T follicular helper cell (primary cell): ENCODE results near the gene GTPBP1.

Source experiments
- DNase-seq: peaks from one replicate; pipeline ENCODE4 v3.0.0-alpha.2; 2020; ENCODE audit warnings: low read depth

The GTPBP1 gene

DNA sequence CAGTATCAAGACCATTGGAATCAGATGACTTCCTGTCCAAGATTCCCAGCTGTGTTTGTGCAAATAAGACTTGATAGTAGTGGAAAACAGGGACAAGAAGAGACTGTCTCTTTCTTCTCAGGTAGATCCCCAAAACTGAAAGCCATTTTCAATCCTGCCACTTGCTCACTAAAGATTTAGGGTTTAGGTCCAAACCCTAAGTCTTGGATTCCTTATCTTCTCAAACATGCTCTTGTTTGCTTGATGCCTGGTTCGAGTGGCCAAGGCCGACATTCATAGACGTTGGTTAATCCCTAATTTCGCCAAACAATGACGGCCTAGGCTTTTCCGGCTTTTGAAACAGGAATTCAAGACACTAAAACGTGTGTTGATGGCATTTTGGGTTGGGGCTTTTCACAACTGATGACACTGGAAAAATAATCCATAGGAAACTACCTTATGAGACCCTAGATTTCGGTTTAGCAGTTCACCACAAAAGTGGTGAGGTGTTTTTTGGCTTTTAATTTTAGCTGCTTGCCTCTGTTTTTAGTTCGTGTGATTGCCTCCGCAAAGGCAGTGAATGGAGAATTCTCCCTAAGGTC lies 1.0 kb upstream of the GTPBP1 start:
- DNase-seq = no peak

DNA sequence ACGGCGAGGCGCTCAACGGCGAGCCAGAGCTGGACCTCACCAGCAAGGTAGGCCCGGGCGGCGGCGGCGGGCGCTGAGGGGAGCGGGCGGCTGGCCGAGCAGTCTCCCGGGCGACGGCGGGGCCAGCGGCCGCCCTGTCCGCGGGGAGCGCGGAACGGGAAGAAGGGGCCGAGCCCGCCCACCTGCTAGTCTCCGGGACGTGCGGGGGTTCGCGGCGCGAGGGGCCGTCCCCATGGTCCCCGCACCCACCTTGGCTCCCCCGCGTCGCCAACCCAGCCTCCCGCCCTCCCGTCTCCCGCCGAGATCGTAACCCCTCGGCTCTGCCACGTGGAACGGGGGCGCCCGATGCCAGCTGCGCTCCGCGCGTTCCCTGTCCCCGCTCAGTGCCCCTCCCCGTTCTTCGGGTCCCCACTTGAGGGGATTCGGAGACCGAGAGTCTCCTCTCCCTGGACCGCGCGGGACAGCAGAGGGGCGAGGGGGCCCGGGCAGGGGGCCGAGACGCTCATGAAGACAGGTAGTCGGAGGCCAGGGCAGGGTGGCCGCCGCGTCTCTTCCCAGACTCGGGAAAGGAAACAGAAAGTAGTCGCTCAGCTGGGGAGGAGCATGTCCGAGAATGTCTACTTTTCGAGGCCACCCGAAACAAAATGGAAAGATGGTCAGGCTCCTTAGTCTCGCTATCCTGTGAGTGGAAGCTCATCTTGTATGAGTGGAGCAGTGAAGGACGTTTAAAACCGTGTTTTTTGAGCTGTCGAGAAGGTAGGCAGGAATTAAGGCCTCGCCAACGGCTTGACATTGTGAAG lies 557 bp downstream of the GTPBP1 start:
- no peak for DNase-seq

DNA sequence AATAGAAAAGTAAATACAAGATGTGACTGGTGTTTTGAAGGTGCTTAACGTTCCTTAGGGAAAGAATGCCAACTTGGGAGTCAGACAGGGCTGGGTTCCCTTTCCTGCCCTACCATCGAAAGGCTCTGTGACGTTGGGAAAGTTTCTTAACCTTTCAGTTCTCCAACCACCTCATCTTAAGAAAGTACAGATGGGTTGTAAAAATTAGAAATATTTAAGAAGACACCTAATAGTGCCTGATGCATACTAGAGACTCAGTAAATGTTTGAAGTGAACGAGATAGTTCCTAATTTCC lies 1.1 kb downstream of the GTPBP1 start:
- DNase-seq = no peak

DNA sequence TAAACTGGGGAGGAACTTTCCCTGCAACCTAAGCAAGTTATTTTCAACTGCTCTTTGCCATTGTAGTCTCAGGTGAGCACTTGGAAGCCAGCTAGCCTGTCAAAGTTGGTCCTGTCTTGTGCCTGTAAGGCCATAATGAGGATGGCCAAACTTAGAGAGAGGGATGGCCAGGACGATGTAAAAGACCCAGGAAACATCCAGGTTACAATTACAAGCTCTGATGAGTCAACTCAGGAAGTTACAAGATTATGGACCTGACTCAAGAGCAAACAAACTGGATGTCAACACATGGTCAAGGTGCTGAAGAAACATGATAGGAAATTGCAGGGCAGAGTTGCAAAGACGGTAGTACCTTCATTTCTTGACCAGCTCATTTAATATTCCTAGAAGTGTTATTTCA lies 1.6 kb downstream of the GTPBP1 start:
- DNase-seq = no peak

DNA sequence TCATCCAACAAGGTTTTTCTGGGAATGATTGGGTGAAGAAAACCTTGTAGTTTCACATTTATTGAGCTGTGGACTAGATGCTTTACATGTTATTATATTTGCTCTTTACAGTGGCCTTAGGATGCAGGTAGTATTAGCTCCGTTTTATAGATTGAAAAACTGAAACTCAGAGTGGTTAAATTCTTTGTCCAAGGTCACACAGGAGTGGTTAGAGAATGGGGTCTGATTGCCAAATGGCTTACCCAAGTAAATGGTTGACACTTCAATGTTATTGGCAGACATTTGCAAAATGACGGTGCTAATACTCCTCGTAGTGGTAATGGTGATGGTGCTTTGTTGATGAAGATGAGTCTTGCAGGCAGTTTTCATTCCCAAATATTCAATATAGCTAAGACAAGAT lies 2.2 kb downstream of the GTPBP1 start:
- DNase-seq = no peak

DNA sequence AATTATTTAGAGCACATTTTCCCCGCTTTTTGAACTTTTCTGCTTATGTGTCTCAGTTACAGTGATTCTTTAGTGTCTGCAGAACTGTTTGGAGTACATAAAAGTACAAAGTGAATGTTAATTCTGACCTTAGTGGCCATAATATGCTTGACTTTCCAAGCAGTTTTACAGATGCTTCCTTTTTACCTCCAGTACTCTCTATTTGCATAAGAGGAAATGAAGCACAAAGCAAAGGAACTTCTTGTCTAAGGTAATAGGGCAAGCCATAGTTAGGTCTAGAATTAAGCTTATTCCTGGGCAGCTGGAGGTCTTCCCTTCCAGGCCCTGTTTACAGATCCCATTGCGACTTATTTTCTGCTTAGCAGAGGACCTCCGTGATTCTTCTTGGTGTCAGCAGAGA lies 3.6 kb downstream of the GTPBP1 start:
- DNase-seq = no peak

DNA sequence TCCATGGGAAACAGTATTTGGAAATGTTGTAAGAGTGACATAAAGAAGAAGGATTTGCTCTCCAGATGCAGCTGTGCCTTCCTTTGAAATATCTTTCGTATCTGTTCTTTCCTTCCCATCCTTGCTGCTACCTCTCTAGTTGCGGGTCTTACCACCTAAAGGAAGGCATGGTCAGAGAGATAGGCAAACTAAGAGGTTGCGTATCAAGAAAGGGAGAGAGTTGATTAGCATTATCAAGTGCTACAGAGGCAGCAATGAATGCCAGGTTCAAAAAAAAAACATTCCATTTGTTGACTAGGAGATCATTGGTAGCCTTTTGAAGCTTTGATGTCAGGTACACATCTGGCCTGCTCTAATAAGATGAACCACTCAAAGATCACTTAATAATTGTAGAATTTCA lies 4.6 kb downstream of the GTPBP1 start:
- no peak for DNase-seq

DNA sequence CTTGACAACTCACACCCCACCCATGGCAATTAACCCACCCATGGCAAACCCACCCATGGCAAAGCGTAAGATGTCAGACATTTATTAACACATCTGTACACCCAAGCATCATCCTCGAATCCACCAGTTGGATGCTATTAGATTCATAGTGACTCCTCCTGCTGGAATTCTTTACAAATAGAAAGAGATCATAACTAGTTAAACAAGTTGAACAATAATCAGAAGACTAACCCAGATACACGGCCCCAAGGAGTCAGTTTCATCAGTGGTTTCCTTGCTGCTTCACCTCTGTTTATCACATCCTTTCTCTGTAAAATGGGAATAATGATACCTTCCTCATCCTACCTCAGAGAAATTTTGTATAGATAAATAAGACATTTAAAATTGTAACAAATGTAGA lies 5.1 kb downstream of the GTPBP1 start:
- no peak for DNase-seq

DNA sequence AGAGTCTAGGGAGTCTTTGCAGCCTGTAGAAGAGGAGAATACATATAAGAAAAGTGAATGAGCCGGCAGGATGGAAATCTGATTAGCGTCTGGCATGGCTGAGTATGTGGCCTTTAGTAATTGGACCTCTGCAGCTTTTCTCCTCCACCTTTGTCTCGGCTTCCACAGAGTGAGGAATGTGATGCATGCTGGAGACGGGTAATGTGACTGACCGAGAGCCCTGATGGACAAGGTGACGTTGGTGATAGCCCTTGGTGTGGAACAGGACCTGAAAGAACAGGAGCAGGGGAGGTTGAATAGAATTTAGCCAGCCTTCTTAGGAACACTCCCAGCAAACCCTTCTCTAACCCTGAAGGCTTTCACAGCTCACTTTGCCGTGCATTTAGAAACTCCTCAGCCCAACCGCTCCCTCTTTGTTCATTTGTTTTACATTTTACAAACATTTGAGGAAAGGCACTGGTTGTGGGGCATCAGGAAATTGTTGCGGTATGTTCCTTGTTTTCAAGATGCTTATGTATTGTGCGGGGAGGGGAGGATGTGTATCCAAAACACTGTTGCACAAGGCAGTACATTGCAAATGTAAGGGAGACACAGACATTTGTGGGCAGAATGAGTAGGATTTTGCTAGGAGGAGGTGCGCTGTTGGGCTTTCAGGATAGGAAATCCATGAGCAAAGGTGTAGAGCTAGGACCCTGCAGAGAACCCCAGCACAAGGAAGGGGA lies 6.9 kb downstream of the GTPBP1 start:
- no peak for DNase-seq

DNA sequence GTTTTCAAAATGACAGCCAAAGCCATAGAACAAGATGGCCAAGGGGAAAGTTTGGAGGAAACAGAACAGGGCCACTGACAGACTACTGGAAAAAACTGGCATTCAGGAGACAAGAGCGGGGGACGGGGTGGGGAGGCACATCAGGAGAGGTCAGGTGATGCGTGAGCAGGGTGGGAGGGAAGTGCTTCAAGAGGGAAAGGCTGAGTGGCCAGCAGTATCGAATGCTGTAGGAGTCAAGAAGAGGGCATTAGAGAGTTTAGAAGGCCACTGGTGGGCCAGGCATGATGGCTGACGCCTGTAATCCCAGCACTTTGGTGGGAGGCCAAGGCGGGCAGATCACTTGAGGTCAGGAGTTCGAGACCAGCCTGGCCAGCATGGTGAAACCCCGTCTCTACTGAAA lies 8.2 kb downstream of the GTPBP1 start:
- no peak for DNase-seq

DNA sequence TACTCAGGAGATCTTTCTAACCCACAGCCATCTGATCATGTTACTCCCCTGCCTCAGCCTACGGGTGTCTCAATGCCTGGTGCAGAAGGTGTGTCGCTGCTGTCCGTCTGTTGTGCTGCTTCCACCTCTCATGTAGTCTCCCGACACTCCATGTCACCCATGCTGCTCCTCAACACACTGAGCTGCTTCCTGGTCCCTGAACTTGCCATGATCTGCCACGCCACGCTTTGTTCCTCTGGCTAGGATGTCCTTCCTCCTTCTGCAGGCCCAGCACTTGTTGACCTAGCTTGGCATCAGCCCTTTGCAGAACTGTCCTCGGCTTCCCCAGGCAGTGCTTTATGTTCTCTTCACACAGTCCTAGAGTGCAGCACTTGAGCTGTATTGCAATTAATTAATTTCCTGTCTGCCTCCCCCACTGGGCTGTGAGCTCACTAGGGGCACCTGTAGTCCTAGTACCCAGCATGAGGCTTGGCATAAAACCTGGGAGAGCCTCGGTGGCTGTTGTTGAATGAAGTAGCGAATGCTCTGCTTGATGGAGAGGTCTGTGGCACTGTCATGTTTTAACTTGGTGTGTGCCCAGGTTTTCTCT lies 9.5 kb downstream of the GTPBP1 start:
- DNase-seq = no peak

DNA sequence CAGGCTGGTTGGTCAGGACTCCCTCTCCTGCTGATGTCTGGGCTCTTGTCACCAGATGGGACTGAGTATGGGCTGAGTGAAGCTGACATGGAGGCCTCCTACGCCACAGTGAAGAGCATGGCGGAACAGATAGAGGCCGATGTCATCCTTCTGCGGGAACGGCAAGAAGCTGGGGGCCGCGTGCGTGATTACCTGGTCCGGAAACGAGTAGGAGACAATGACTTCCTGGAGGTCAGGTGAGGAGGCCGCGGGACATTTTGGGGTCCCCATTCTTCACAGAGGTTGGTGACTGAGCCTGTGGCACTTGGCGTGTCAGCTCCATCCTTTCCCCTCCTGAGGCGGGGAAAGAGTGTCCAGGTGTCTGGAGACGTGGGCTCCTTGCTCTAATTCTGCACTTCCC lies 10.1 kb downstream of the GTPBP1 start:
- DNase-seq = no peak

DNA sequence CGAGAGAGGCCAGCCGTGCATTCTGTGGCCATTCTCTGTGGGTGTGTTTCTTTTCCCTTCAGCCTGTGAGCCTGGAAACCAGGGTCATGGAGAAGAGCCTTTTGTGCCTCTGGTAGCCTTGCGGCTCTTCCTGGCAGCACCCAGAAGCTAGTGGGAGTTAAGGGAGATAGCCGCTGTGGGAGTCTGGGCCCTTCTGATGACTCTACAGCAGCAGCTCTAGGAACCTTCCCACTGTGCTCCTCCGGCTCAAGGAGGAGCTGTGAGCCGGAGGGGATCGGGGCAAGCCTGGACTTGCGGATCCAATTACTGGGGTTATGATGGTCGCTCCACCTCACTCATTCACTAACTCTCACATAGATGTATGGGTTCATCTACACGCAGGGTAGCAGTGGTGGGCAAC lies 10.5 kb downstream of the GTPBP1 start:
- DNase-seq = no peak

DNA sequence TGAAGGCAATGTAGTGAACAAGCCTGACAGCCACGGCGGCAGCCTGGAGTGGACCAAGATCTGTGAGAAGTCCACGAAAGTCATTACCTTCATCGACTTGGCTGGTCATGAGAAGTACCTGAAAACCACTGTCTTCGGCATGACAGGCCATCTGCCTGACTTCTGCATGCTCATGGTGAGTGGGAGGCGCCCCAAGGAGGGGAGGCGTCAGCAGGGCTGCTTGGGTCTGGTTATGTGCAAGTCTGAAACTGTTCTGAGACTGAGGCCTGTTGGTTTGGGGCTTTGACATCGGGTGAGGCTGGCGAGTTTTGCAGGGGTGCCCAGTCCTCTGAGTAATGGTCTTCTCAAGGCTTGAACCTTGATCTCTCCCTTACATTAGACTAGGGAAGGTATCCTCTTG lies 11.1 kb downstream of the GTPBP1 start:
- no peak for DNase-seq

DNA sequence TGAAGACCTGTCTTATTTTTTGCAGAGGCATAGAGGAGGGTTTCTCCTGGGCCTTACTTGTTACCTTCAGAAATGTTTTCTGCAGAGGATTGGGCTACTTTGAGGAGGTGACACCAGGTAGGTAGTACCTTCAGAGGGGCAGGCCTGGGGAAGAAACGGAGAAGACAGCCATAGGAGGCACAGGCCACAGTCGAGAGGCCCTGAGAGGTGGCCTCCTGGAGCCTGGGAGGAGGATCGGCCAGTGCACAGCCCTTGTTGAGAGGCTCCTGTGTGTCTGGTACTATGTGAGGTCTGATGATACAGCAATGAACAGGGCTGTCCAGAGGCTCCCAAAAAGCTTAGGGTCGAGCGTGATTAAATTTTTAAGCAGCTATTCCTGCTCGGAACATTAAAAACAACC lies 11.5 kb downstream of the GTPBP1 start:
- no peak for DNase-seq

DNA sequence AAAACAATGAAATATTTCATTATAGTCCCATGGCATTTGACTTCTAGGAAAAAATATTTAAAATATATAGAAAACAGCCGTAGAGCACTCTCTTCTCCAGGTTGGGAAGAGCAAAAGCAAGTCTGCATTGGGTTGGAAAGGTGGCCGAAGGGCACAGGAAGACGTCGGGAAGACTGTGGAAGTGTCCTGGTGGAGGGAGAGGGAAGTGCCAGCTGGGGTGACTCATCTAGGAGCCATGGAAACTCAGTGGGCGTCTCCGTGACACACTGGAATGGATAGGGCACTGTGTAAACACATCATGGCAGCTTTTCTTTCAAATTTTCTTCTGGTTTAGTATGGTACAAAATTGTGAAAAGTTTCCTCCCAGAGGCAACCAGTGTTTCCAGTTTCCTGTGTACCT lies 12.7 kb downstream of the GTPBP1 start:
- no peak for DNase-seq

DNA sequence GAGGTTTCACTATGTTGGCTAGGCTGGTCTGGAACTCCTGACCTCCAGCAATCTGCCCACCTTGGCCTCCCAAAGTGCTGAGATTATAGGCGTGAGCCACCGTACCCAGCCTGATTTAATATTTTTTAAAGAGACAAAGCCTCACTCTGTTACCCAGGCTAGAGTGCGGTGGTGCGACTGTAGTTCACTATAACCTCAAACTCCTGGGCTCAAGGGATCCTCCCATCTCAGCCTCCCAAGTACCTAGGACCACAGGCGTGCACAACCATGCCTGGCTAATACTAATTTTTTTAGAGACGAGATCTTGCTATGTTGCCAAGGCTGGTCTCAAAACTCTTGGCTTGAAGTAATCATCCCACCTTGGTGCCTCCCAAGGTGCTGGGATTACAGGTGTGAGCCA lies 13.5 kb downstream of the GTPBP1 start:
- DNase-seq = no peak

DNA sequence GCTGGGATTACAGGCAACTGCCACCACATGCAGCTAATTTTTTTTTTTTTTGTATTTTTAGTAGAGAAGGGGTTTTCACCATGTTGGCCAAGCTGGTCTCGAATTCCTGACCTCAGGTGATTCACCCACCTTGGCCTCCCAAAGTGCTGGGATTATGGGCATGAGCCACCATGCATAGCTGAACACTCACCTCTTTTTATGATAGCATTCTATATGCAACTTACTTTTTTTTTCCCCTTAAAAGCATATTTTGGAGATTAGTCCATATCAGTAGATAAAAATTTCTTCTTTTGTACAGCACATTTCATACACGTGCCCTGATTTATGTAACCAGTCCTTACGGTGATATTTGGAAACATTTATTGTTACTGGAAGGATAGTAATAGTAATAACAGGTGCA lies 14.6 kb downstream of the GTPBP1 start:
- no peak for DNase-seq

DNA sequence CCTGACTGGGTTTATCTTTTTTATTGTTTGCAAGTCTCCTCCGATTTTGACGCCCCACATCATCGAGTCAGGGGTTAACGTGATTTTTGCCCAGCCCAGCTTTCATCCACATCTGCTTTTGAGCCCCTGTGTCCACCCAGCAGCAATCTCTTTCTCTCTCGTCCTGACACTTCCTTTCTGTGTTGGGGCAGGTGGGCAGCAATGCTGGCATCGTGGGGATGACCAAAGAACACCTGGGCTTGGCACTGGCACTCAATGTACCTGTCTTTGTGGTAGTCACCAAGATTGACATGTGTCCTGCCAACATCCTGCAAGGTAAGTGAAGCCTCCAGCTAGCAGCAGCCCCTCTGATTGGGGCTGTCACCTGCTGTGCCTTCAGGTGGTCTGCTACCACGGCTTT lies 15.8 kb downstream of the GTPBP1 start:
- no peak for DNase-seq

DNA sequence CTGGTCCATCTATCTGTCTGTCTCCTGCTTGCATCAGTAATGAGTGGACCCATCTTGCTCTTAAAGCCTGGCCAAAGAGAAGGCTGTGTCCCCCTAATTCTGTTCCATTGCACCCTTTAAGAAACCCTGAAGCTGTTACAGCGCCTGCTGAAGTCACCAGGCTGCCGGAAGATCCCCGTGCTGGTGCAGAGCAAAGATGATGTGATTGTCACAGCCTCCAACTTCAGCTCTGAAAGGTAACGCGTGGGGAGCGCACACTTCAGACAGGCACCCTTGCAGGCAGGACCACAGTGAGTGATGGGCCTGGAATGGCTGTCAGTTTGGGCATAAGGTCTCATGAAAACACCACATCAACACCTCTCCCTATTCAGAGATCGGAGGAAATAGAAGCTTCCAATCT lies 18.4 kb downstream of the GTPBP1 start:
- DNase-seq = no peak

DNA sequence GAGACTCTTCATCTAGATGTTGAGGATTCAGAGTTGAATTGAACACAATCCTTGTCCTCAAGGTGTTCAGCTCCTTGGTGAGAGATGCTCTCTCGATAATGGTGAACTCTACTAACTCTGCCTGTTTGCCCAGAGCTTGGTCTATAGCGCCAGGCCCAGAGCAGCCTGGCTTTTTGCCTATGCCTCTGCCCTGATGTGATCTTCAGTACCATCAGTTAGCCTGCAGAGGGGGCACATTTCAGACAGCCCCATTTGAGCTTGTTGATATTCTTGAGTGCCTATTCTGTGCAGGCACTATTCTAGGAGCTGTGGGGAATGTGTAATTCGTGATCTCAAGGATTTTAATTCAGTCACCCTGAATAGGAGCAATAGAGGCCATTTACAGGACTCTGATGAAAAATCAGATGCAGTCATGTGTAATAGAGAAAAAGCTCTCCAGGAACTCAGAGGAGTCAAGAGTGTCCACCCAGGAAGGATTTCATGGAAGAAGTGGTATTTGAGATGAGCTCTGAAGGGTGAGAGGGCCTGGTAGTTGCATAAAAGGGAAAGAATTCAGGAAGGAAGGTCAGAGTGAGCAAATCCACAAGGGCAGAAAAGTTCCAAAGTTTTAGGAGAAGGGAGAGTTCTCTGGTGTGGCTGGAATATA lies 19.3 kb downstream of the GTPBP1 start:
- peak; percentile 31 for DNase-seq

DNA sequence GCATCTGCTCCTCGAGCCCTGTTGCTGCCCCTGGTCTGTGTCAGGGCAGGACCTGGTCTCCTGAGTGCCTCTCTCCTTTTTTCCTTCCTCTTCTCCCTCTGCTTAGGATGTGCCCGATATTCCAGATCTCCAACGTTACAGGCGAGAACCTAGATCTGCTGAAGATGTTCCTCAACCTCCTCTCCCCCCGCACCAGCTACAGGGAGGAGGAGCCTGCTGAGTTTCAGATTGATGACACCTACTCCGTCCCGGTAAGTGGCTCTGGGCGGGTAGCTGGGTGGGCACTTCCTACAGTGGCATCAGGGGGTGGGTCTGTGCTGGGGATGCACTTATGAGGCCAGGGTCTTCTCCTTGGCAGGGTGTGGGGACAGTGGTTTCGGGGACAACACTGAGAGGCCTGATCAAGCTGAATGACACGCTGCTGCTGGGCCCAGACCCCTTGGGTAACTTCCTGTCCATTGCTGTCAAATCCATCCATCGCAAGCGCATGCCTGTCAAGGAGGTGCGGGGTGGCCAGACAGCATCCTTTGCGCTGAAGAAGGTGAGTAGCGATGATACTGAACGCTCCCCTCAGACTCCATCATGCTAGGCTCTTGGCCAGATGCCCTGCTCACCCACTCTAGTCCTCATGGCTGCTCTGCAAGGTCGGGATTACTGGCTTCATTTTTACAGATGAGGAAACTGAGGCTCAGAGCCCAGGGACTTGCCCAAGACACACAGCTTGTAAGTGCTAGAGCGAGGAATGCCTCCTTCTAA lies 20.3 kb downstream of the GTPBP1 start:
- DNase-seq = no peak
